Body of pancreas (tissue), 4 donors: ENCODE results near the gene WSB2. TPM values are rescaled to one million over a fixed set of nuclear protein-coding genes. Genes with fewer than 3 reads are reported as not detected.
"Not testable (repeated sequence)": the region's sequence is repeated elsewhere in the genome, so short reads cannot be mapped to it uniquely, and the experiment has no call there.

ENCODE experiments used
- ATAC-seq: fragments of 150-250 bp; one replicate; pipeline ENCODE4 v1.9.1; 2016
- DNase-seq, 4 donors: peaks; one replicate each; pipeline ENCODE4 v3.0.0-alpha.2; 2019
- H3K27ac ChIP-seq, 4 donors: fragments of 200-600 bp; sonication (generic); 1 replicate in 3 of 4; 2 replicates in 1 of 4; pipeline versions ENCODE4 v1.5.1 to v1.6.1; 2016 to 2019; ENCODE audit warnings: mild to moderate bottlenecking in 1 of 4, mixed read lengths in 1 of 4, moderate library complexity in 1 of 4
- H3K27me3 ChIP-seq, 2 donors: fragments of 200-600 bp; sonication (generic); one replicate each; pipeline ENCODE4 v1.6.0; 2016; ENCODE audit warnings: mild to moderate bottlenecking in 1 of 2
- H3K36me3 ChIP-seq, 2 donors: fragments of 200-600 bp; sonication (generic); replicated peaks in 1 of 2; 2 replicates each; pipeline ENCODE4 v1.5.1; 2016; ENCODE audit warnings: low read depth in 2 of 2; ENCODE audit not compliant: insufficient read depth in 1 of 2
- H3K4me1 ChIP-seq: fragments of 200-600 bp; sonication (generic); one replicate; pipeline ENCODE4 v1.6.0; 2016
- H3K4me3 ChIP-seq, 2 donors: fragments of 200-600 bp; sonication (generic); 1 replicate in 1 of 2; 2 replicates in 1 of 2; pipeline ENCODE4 v1.5.1; 2016 to 2019
- H3K9me3 ChIP-seq, 3 donors: fragments of 200-600 bp; sonication (generic); 1 replicate in 2 of 3; 2 replicates in 1 of 3; pipeline ENCODE4 v1.5.1; 2016
- POLR2A ChIP-seq, 3 donors: fragments of 450-650 bp; IDR thresholded peaks; one replicate each; pipeline ENCODE4 v1.6.1; 2016; ENCODE audit warnings: antibody characterized with exemption in 3 of 3, mild to moderate bottlenecking in 2 of 3
- WGBS, 2 donors: methylation state at CpG; one replicate each; pipeline ENCODE4 v1.1.5; 2017; 5-methylcytosine and 5-hydroxymethylcytosine counted together
- intact Hi-C: fragments of 100-400 bp; cut with DNase I; formaldehyde crosslinking; loops from one replicate; pipeline ENCODE4 v1.15.1; 2023
- total RNA-seq, 2 donors: library from RNA; depleted of rRNA; stranded (reverse); fragments of >200 nt; gene quantifications; one replicate each; pipeline ENCODE4 v1.1.0, GENCODE V29; 2016
- TF ChIP-seq, protein P1 (sequence below), 7 experiments: fragments of 450-650 bp in 4 of 7; fragments of 200-600 bp in 3 of 7; sonication (generic) in 3 of 7; IDR thresholded peaks; one replicate each; pipeline ENCODE4 v1.5.1; 2016 to 2019; ENCODE audit warnings: antibody characterized with exemption in 7 of 7

The WSB2 gene
- total RNA-seq, 2 donors from 2014 or later: 28.7 to 48.0 TPM

DNA sequence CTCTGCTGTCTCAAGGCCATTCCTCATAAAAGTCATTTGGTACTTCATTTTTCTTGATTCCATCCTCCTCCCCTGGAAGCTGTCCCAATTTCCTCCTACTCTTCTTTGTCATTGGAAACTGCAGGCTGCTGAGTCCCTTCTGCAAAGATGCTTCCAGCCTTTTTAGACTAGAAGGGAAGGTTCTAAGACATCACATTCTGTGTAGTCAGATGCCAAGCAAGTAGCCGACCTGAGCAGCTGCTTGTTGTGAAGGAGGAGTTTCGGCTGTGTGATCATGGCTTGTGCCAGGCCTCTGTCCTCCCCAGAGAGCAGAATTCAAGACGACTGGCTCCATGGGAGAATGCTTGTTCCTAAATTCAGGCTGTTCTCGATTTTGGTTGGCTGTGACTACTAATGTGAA is 35.8 kb downstream of the WSB2 start:
- H3K36me3 ChIP-seq: peaks cover 0 to 7% of the 10 kb centered on the region in 2 donors
- TF ChIP-seq, protein P1, sequence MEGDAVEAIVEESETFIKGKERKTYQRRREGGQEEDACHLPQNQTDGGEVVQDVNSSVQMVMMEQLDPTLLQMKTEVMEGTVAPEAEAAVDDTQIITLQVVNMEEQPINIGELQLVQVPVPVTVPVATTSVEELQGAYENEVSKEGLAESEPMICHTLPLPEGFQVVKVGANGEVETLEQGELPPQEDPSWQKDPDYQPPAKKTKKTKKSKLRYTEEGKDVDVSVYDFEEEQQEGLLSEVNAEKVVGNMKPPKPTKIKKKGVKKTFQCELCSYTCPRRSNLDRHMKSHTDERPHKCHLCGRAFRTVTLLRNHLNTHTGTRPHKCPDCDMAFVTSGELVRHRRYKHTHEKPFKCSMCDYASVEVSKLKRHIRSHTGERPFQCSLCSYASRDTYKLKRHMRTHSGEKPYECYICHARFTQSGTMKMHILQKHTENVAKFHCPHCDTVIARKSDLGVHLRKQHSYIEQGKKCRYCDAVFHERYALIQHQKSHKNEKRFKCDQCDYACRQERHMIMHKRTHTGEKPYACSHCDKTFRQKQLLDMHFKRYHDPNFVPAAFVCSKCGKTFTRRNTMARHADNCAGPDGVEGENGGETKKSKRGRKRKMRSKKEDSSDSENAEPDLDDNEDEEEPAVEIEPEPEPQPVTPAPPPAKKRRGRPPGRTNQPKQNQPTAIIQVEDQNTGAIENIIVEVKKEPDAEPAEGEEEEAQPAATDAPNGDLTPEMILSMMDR (IDR thresholded peaks at IDR 0.05): no peak
- no peak for TF ChIP-seq POLR2A (IDR thresholded peaks at IDR 0.05)
- H3K4me1 ChIP-seq: no peaks in the 10 kb centered on the region
- H3K27me3 ChIP-seq: no peaks in the 10 kb centered on the region
- no peak overlapping the region for H3K4me3 ChIP-seq
- 68 to 81% methylated on average over 4 of the region's 4 CpGs for WGBS, 2 donors
- no peak overlapping the region for H3K27ac ChIP-seq
- intact Hi-C loops: no loop called here
- H3K9me3 ChIP-seq: no peaks in the 10 kb centered on the region
- ATAC-seq (no peak), DNase-seq (no peak)

DNA sequence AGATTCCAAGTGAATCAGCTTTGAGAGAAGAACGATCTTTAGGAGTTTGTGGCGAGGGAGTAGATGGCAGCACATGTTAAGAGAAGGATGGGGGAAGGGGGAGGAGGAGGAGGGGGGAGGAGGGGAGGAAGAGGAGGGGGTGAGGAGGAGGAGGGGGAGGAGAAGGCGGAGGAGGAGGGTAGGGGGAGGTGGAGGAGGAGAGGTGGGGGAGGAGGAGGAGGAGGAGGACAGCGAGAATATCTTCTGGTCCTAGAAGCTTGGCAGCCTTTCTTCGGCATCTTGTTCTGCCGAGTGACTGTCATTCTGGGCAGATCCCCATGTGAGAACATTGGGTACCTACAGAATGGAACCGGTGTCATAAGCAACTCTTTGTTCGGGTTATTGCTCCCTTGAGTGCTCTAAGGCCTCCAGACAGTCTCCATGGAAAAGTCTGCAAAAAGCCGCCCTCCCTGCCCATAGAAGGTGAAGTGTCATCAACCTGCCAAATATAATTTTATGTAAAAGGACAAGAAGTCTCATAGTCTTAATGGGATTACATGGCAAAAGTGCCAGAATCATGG is 37.6 kb downstream of the WSB2 start:
- Histone ChIP-seq H3K27me3 (no peaks in the 10 kb centered on the region), H3K9me3 (no peaks in the 10 kb centered on the region)
- intact Hi-C loops: no loop called here

DNA sequence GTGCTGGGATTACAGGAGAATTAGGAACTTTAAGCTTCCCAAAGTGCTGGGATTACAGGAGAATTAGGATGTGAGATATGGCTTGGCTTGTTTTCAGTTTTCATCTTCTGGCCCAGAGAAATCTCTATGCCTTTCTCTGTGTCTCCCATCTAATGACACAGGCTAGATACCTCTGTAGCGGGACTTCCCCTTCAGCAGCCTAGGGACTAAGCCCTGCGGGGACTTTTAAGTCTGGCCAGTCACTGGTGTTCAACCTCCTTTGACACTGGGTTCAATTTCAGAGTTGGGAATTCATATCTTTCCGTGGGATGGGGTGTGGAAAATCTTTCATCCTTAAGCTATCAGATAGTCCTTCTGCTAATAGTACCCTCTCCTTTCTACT is 38.3 kb downstream of the WSB2 start:
- WGBS, 2 donors: 84 to 88% methylated on average over 3 of the region's 3 CpGs
- H3K4me1 ChIP-seq: peaks cover 2% of the 10 kb centered on the region
- no peak overlapping the region for H3K4me3 ChIP-seq
- H3K27ac ChIP-seq: no peak overlapping the region
- intact Hi-C loops: no loop called here
- ATAC-seq: no peak
- no peak for DNase-seq
- TF ChIP-seq POLR2A (IDR thresholded peaks at IDR 0.05): no peak
- TF ChIP-seq, protein P1 (IDR thresholded peaks at IDR 0.05): no peak
- no peaks in the 10 kb centered on the region for H3K9me3 ChIP-seq
- no peaks in the 10 kb centered on the region for H3K27me3 ChIP-seq
- peaks cover 0 to 6% of the 10 kb centered on the region in 2 donors for H3K36me3 ChIP-seq

More for the DNA sequence above, 37.6 kb downstream of the WSB2 start:
- Histone ChIP-seq H3K27ac (no peak overlapping the region), H3K4me3 (no peak overlapping the region), H3K36me3 (peaks cover 0 to 6% of the 10 kb centered on the region in 2 donors), H3K4me1 (no peaks in the 10 kb centered on the region)
- WGBS, 2 donors: 84 to 86% methylated on average over 8 to 9 of the region's 9 CpGs
- TF ChIP-seq, protein P1 (IDR thresholded peaks at IDR 0.05): no peak
- TF ChIP-seq POLR2A (IDR thresholded peaks at IDR 0.05): no peak
- ATAC-seq: no peak
- DNase-seq: no peak

DNA sequence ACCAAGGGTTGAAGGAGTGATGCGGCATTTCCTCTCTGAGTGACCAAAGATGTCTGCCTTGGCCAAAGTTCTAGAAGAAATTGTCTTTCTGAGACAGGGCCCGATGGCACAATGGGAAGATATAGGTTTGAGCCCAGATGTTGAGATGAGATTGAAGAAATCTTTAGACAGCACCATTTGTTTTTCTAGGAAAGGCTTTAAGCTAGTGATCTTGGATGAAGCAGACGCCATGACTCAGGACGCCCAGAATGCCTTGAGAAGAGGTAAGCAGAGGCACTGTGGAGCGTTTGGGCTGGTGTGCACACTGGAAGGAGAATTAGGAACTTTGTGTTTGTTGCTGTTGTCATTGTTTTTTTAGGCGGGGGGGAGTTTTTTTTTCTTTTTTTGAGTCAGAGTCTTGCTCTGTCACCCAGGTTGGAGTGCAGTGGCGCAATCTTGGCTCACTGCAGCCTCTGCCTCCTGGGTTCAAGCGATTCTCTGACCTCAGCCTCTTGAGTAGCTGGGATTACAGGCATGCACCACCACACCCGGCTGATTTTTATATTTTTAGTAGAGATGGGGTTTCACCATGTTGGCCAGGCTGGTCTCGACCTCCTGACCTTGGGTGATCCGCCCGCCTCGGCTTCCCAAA is 38.8 kb downstream of the WSB2 start:
- intact Hi-C loops, H3K4me1 ChIP-seq, H3K36me3 ChIP-seq, ATAC-seq, DNase-seq, H3K4me3 ChIP-seq, H3K27me3 ChIP-seq, H3K9me3 ChIP-seq, H3K27ac ChIP-seq: not testable (repeated sequence)
- 92% methylated on average over 13 of the region's 13 CpGs for WGBS, 2 donors

DNA sequence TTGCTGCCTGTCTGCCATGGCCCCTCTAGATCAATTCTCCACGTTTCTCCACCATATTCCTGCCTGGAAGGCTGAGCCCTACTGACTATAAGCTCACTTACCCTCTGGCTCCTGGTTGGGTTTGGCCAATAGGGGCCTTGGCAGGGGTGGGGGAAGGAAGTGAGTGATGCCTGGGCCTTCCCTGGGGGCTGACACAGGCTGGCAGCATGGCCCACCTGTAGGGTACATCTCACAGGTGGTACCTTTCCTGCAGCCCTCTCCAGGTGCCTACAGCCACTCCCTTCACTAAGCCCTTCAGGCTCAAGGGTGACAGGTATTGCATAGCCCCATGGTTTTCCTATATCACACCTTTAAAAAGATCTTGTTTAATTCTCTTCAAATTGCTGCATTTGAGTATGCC is 40.9 kb downstream of the WSB2 start:
- H3K4me1 ChIP-seq: peaks cover 22% of the 10 kb centered on the region
- 67 to 83% methylated on average over 1 of the region's 1 CpG for WGBS, 2 donors
- intact Hi-C loops: no loop called here
- ATAC-seq: no peak
- DNase-seq: no peak
- H3K36me3 ChIP-seq: peaks cover 0 to 1% of the 10 kb centered on the region in 2 donors
- H3K27me3 ChIP-seq: no peaks in the 10 kb centered on the region
- no peak overlapping the region for H3K4me3 ChIP-seq
- H3K9me3 ChIP-seq: no peaks in the 10 kb centered on the region
- TF ChIP-seq, protein P1 (IDR thresholded peaks at IDR 0.05): no peak
- no peak for TF ChIP-seq POLR2A (IDR thresholded peaks at IDR 0.05)
- H3K27ac ChIP-seq: no peak overlapping the region
